Mucosa of stomach (tissue), 1 donor: ENCODE data around the gene IFFO2.

Experiments
- H3K27me3 ChIP-seq: one replicate; pipeline ENCODE4 v1.7.0; 2013; ENCODE audit warnings: mild to moderate bottlenecking, low read length; ENCODE audit not compliant: control insufficient read depth, insufficient read depth
- H3K36me3 ChIP-seq: one replicate; pipeline ENCODE4 v1.7.0; 2013; ENCODE audit warnings: low read length; ENCODE audit not compliant: control insufficient read depth, insufficient read depth
- H3K4me1 ChIP-seq: one replicate; pipeline ENCODE4 v1.7.0; 2013; ENCODE audit warnings: mild to moderate bottlenecking, low read length; ENCODE audit not compliant: control insufficient read depth, insufficient read depth
- H3K4me3 ChIP-seq: one replicate; pipeline ENCODE4 v1.7.0; 2013; ENCODE audit warnings: low read length
- H3K9ac ChIP-seq: one replicate; pipeline ENCODE4 v1.7.0; 2013; ENCODE audit warnings: mild to moderate bottlenecking, low read length, moderate library complexity
- H3K9me3 ChIP-seq: one replicate; pipeline ENCODE4 v1.7.0; 2013; ENCODE audit warnings: mild to moderate bottlenecking, low read length, moderate library complexity; ENCODE audit not compliant: control insufficient read depth
- donor health status: Pancreatic carcinoma.

IFFO2 gene

DNA sequence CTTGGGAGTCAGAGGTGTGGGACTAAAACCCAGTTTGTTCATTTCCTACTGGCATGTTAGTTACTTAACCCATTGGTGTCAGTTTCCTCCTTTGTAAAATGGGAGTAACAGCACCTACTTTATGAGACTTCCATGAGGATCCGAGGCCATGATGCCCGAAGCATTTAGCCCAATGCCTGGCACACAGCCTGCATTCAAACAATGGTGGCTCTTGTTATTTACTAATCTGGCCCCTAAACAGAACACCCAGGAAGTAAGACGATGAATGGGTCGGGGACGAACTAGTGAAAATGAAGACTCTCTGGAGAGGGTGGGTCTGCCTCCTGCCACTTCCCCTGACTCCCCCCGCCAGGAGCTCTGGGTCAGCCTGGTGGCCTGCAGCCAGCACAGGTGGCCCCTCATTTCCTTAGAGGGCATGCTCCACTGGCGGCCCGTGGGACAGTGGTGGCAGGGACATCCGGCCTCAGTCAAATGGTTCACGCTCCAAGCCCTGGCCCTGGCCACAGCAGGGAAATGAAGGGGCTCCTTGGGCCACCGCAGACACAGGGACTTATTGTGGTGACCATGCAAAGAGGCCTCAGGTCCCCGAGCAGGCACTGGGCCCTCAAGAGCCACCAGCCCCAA, 87.6 kb downstream of the IFFO2 start:
- Histone ChIP-seq H3K9ac (no peak overlapping the region), H3K36me3 (no peaks in the 10 kb centered on the region), H3K9me3 (no peaks in the 10 kb centered on the region), H3K4me1 (no peaks in the 10 kb centered on the region), H3K4me3 (no peak overlapping the region), H3K27me3 (peaks cover 2% of the 10 kb centered on the region)

DNA sequence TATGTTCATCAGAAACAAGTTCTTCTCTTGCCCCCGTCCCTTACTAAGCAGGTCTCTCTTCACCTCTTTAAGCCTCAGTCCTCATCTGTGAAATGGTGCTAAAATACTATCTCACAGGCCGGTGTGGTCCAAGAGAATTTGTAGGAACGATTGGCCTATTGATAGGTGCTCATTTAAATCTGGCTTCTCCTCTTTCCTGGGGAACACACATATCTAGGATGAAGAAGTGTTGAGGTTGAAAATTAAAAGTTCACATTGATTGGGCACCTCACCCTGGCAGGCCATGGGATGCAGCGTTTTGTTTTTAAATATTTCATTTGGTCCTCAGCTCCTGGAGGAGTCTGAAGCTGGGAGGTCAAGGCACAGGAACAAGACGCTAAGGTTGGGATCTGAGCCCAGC, 88.1 kb downstream of the IFFO2 start:
- no peaks in the 10 kb centered on the region for H3K9me3 ChIP-seq
- peaks cover 2% of the 10 kb centered on the region for H3K27me3 ChIP-seq
- no peaks in the 10 kb centered on the region for H3K4me1 ChIP-seq
- no peaks in the 10 kb centered on the region for H3K36me3 ChIP-seq
- no peak overlapping the region for H3K9ac ChIP-seq
- H3K4me3 ChIP-seq = no peak overlapping the region

DNA sequence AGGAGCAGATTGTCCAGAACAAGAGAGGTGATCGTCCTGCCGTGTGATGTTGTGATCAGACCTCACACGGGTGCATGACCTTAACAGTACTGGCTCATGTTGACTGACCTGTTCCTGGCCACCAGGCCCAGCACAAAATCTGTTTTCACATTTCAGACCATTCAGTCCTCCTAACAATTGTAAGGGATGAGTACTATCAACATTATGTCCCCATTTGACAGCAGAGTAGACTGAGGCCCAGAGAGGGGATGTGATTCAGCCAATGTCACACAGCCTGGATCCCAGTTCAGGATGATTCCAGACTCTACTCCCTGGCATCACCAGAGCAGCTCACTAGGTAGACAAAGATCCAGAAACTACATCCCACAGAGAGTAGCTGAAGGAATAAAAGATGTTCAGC, 89.6 kb downstream of the IFFO2 start:
- H3K9me3 ChIP-seq = no peaks in the 10 kb centered on the region
- H3K9ac ChIP-seq = no peak overlapping the region
- H3K4me3 ChIP-seq = no peak overlapping the region
- no peaks in the 10 kb centered on the region for H3K36me3 ChIP-seq
- no peaks in the 10 kb centered on the region for H3K4me1 ChIP-seq
- H3K27me3 ChIP-seq = peaks cover 2% of the 10 kb centered on the region

DNA sequence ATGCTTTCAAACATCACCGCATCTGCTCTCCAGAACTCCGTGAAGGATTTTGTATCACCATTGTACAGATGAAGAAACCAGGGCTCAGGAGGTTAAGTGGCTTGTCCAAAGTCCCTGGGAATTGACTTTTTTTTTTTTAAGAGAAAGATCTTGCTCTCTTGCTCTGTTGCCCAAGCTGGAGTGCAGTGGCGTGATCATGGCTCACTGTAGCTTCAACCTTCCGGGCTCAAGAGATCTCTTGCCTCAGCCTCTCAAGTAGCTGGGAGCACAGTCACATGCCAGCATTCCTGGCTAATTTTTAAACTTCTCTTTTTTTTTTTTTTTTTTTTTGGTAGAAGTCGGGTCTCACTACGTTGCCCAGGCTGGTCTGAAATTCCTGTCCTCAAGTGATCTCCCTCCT, 90.2 kb downstream of the IFFO2 start:
- Histone ChIP-seq H3K27me3 (peaks cover 2% of the 10 kb centered on the region), H3K9ac (no peak overlapping the region)

DNA sequence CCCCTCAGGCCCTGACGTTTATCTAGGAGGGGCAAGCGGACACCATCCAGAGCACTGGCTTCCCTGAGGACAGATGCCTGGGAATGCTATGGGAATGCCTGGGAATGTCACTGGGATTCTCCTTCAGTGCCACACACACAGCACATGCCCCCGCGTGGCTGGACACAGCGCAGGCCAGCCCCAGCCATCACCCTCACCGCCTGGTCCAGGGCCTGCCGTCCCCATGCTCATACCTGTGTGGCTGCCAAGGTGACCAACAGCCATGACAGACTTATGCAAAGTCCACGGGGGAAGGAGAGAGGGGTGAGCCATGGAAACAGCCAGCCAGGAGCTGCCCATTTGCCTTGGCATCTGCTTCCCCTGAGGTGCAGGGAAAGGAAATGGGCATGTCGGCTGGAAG, 91.3 kb downstream of the IFFO2 start:
- Histone ChIP-seq H3K4me3 (no peak overlapping the region), H3K36me3 (no peaks in the 10 kb centered on the region), H3K9me3 (no peaks in the 10 kb centered on the region), H3K27me3 (peaks cover 2% of the 10 kb centered on the region), H3K4me1 (no peaks in the 10 kb centered on the region), H3K9ac (no peak overlapping the region)

More for the DNA sequence above, 90.2 kb downstream of the IFFO2 start:
- no peaks in the 10 kb centered on the region for H3K36me3 ChIP-seq
- H3K9me3 ChIP-seq = no peaks in the 10 kb centered on the region
- H3K4me1 ChIP-seq = no peaks in the 10 kb centered on the region
- H3K4me3 ChIP-seq = no peak overlapping the region

DNA sequence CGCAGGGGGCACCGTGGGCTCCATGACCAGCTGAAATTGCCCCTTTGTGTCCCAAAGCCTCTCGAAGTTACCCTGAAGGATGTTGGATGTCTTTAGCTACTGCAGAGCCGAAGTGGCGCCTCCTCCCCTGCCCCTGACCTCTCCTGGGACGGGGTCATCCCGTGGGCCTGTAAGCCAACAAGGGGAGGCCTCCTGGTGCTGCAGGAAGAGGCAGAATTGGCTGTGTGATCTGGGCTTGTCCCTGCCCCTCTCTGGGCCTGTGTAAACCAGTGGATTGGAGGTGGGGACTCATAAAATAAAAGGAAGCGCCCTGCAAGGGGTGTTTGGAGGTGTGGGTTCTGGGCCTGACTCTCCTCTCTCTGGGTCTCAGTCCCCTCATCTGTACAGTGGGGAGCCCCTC, 94.9 kb downstream of the IFFO2 start:
- Histone ChIP-seq H3K4me3 (no peak overlapping the region), H3K36me3 (no peaks in the 10 kb centered on the region), H3K9ac (no peak overlapping the region), H3K27me3 (no peaks in the 10 kb centered on the region), H3K4me1 (no peaks in the 10 kb centered on the region), H3K9me3 (no peaks in the 10 kb centered on the region)

DNA sequence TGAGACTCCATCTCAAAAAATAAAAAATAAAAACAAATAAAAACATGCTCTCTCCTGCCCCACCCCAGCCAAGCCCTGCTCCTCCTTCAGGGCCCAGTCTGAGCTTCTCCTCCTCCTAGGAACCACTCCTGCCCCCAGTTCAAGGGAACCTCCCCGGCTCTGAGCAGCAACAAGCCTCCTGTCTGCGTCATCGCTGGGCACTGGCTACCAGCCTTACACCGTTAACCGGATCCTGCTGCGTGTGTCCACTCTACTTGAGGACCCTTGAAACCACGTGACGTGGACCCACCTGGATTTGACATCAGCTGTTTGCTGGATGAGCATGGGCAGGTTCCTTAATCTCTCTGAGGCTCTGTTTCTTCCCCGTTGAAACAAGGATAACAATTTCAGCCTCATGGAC, 95.4 kb downstream of the IFFO2 start:
- no peak overlapping the region for H3K9ac ChIP-seq
- no peaks in the 10 kb centered on the region for H3K9me3 ChIP-seq
- H3K36me3 ChIP-seq = no peaks in the 10 kb centered on the region
- no peak overlapping the region for H3K4me3 ChIP-seq
- no peaks in the 10 kb centered on the region for H3K4me1 ChIP-seq
- H3K27me3 ChIP-seq = no peaks in the 10 kb centered on the region

DNA sequence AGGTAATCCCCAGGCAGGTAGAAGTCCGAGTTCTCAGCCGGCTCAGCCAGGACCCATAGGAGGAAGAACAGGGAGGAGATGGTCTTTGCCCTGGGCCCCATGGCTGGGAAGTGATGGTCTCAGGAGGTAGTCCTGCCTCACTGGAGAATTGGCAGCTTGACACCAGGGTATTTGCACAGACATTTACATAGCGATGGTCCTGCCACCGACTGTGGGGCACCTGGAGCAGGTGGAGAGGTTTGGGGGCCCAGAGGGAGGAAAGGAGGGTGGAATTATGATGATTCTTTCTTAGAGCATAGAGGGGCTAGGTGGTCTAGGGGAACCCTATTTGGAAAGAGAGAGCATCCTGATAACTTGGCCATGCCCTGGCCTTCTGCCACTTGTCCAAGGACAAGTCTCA, 96.9 kb downstream of the IFFO2 start, which contains the start of gene TAS1R2:
TSS of gene TAS1R2 (minus strand) at position 101 of the 400 bp plus-strand sequence. CDS start at position 101, 0 bp downstream.
- Histone ChIP-seq H3K27me3 (no peaks in the 10 kb centered on the region), H3K9ac (no peak within 1 kb of the TSS), H3K9me3 (no peaks in the 10 kb centered on the region)

DNA sequence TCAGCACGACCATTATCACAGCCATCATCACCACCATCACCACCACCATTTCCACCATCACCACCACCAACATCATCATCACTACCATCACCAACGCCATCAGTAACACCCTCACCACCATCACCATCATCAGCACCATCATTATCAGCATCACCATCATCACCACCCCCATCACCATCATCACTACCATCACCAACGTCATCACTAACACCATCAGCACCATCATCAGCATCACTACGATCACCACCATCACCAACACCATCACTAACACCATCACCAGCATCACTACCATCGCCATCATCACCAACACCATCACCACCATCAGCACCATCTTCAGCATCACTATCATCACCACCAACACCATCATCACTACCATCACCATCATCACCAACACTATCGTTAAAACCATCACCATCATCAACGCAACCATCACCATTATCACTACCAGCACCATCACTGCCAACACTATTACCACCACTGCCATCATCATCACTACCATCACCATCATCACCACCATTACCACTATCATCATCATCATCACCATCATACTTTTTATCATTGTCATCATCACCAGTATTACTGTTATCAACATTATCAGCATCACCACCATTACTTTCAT, 98.3 kb downstream of the IFFO2 start:
- H3K27me3 ChIP-seq = no peaks in the 10 kb centered on the region
- H3K9me3 ChIP-seq = no peaks in the 10 kb centered on the region
- no peak overlapping the region for H3K9ac ChIP-seq
- H3K4me3 ChIP-seq = no peak overlapping the region
- no peaks in the 10 kb centered on the region for H3K4me1 ChIP-seq
- no peaks in the 10 kb centered on the region for H3K36me3 ChIP-seq

More for the DNA sequence above, 96.9 kb downstream of the IFFO2 start, which contains the start of gene TAS1R2:
- Histone ChIP-seq H3K36me3 (no peaks in the 10 kb centered on the region), H3K4me3 (no peak within 1 kb of the TSS), H3K4me1 (no peaks in the 10 kb centered on the region)

DNA sequence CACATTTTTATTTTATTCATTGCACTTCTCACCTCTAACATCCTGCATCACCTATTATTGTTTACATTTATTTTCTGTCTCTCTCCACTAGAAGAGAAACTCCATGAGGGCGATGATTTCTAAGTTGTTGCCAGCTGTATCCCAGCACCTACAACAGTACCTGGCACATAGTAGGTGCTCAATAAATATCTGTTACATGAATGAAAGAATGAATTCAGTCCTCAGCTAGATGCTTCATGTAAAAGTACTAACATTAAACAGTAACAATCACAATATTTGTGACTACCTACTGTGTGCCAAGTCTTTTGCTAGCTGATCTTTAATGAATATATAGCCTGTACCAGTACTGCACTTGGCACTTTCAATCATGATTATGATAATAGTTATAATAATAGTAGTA, 100.0 kb downstream of the IFFO2 start:
- Histone ChIP-seq H3K9ac (no peak overlapping the region), H3K27me3 (peaks cover 7% of the 10 kb centered on the region), H3K4me3 (no peak overlapping the region), H3K36me3 (no peaks in the 10 kb centered on the region), H3K4me1 (no peaks in the 10 kb centered on the region), H3K9me3 (no peaks in the 10 kb centered on the region)

DNA sequence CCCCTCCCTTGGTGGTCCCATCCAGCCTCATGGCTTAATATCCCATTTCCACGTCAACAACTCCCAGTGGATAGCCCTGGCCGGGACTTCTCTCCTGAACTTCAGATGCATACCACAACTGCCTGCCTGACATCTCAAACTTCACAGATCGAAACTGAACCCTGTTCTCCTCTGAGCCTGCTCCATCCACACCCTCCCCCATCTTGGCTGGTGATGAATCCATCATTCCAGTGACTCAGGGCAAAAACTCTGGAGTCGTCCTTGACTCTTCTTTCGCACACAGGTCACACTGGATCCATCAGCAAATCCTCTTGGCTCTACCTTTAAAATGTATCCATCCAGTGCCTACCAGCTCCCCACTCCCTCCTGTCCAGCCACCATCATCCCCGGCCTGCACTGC, 100.9 kb downstream of the IFFO2 start:
- no peaks in the 10 kb centered on the region for H3K9me3 ChIP-seq
- no peak overlapping the region for H3K4me3 ChIP-seq
- no peaks in the 10 kb centered on the region for H3K4me1 ChIP-seq
- H3K27me3 ChIP-seq = peaks cover 7% of the 10 kb centered on the region
- H3K9ac ChIP-seq = no peak overlapping the region
- H3K36me3 ChIP-seq = no peaks in the 10 kb centered on the region

DNA sequence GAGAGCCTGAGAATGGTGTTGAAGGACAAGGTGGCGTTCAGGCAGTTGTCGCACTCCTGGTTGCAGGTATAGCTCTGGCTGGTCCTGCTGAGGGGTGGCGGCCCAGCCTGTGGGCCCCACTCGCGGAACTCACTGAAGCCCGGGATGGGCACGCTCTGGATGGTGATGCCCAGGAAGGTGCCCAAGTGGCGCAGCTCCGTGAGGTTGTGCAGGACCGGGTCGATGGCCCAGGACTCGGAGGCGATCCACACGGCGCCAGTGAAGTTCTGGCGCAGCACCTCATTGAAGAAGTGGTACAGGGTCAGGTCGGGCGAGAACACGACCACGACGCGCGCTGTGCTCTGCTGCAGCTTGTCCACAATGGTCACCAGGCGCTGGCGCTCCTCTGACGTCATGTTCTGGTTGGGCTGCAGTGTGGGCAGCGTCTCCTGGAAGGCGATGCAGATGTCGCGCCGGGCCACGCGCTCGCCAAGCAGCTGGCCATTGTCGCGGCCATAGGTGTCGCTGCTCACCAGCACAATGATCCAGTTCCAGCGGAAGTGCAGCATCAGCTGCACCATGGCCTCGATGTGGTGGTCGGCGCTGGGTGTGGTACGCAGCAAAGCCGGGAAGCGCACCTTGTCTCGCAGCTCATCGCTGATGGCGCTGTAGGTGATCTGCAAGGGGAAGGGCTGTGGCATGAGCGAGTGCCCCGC, 102.0 kb downstream of the IFFO2 start:
- Histone ChIP-seq H3K4me1 (no peaks in the 10 kb centered on the region), H3K9me3 (no peaks in the 10 kb centered on the region), H3K27me3 (peaks cover 7% of the 10 kb centered on the region), H3K4me3 (no peak overlapping the region), H3K36me3 (no peaks in the 10 kb centered on the region), H3K9ac (no peak overlapping the region)
